Bronchial epithelial cell (primary cell): ENCODE data around the gene ACOXL. TPM values are rescaled to one million over a fixed set of nuclear protein-coding genes. Genes with fewer than 3 reads are reported as not detected.

Experiments
- DNase-seq: peaks from one replicate; pipeline ENCODE4 v3.0.0-alpha.2; 2010; ENCODE audit warnings: low read depth
- FAIRE-seq: peaks from 2 replicates; lab custom pipeline; 2011; peaks lifted over from hg19 to GRCh38; lab: Jason Lieb, UNC
- H3K27me3 ChIP-seq: 2 replicates; pipeline ENCODE4 v1.5.1; 2011; ENCODE audit warnings: low read length; ENCODE audit not compliant: control insufficient read depth, insufficient read depth
- H3K36me3 ChIP-seq: 2 replicates; pipeline ENCODE4 v1.5.1; 2011; ENCODE audit warnings: low read length; ENCODE audit not compliant: control insufficient read depth, insufficient read depth
- H3K4me3 ChIP-seq: 2 replicates; pipeline ENCODE4 v1.5.1; 2011; ENCODE audit warnings: mild to moderate bottlenecking, low read depth, low read length, control low read depth
- CTCF ChIP-seq: IDR thresholded peaks from 2 replicates; pipeline ENCODE4 v1.5.1; 2011; ENCODE audit warnings: mild to moderate bottlenecking, moderate library complexity, low read length, control low read depth, inconsistent platforms; ENCODE audit not compliant: insufficient read depth, severe bottlenecking
- total RNA-seq: library from RNA; depleted of rRNA; stranded (reverse); fragments of >200 nt; gene quantifications from 2 replicates; pipeline ENCODE4 v1.2.1, GENCODE V29; 2014

ACOXL gene
- total RNA-seq, 1 donor from 2014 or later: not detected

- FAIRE-seq (no peak), DNase-seq (no peak)
- Histone ChIP-seq H3K27me3 (no peaks in the 10 kb centered on the region), H3K4me3 (no peak overlapping the region), H3K36me3 (no peaks in the 10 kb centered on the region)
- no peak for TF ChIP-seq CTCF
Observed at GRCh38 chr2:111030945-111031344, 298.6 kb downstream of the ACOXL start.

GRCh38 chr2:111031546-111032478, 299.4 kb downstream of the ACOXL start:
- no peak for TF ChIP-seq CTCF

GRCh38 chr2:111032721-111033429, 300.5 kb downstream of the ACOXL start:
- no peak for TF ChIP-seq CTCF
- no peak overlapping the region for H3K4me3 ChIP-seq
- DNase-seq: peak; percentile 73
- FAIRE-seq: no peak
- H3K36me3 ChIP-seq: no peaks in the 10 kb centered on the region
- no peaks in the 10 kb centered on the region for H3K27me3 ChIP-seq

More at GRCh38 chr2:111031546-111032478, 299.4 kb downstream of the ACOXL start:
- DNase-seq (no peak), FAIRE-seq (no peak)
- no peaks in the 10 kb centered on the region for H3K36me3 ChIP-seq
- H3K27me3 ChIP-seq: no peaks in the 10 kb centered on the region
- no peak overlapping the region for H3K4me3 ChIP-seq

- DNase-seq (no peak), FAIRE-seq (no peak)
- Histone ChIP-seq H3K36me3 (no peaks in the 10 kb centered on the region), H3K4me3 (no peak overlapping the region), H3K27me3 (no peaks in the 10 kb centered on the region)
- no peak for TF ChIP-seq CTCF
Observed at GRCh38 chr2:111034146-111034545, 301.8 kb downstream of the ACOXL start.

GRCh38 chr2:111034606-111035005, 302.2 kb downstream of the ACOXL start:
- no peaks in the 10 kb centered on the region for H3K36me3 ChIP-seq
- no peak overlapping the region for H3K4me3 ChIP-seq
- no peak for DNase-seq
- TF ChIP-seq CTCF: no peak
- FAIRE-seq: no peak
- H3K27me3 ChIP-seq: no peaks in the 10 kb centered on the region
